ENCODE measurements around the gene INPP5A.

DNA sequence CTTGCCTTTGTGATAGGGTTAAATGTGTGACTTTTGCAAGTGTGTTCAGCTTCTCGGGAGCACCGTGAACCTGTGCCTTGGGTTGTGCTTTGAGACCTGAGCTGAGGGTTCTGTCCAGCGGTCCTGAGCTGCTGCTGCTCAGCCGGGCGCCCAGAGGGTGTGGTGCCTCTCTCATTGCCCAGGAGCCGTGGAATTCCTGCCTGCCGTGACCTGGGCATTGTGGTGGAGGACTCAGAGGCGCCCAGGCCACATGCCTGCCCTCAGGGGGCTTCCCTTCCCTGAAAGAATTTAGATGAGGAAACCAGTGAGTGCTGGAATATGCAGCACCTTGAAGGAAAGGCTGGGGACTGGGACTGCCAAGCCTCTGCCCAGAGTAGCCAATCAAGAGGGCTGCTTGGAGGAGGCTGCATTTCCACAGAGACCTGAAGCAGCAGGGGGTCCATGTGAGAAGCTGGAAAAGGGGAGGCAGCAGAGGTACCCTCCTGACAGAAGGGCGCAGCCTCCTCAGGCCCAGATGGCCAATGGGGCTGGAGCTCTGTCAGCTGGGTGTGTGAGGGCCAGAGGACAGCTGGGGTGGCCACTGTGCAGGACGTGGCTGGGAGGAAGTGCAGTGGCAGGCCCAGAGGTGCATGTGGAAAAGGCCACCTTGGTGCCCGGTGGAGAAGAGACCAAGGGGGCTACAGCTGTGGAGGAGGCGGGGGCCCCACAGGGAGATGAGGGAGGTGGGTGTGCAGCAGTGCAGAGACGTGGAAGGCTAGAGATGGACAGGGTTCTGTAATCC lies 141.0 kb downstream of the INPP5A start:
- no peak for TF ChIP-seq ETV6 (conservative IDR thresholded peaks at IDR 0.05 in 1 of 2, IDR thresholded peaks at IDR 0.05 in 1 of 2; ENCODE audit: borderline replicate concordance in 1 of 2, low read depth in 1 of 2)
- TF ChIP-seq, protein P1, sequence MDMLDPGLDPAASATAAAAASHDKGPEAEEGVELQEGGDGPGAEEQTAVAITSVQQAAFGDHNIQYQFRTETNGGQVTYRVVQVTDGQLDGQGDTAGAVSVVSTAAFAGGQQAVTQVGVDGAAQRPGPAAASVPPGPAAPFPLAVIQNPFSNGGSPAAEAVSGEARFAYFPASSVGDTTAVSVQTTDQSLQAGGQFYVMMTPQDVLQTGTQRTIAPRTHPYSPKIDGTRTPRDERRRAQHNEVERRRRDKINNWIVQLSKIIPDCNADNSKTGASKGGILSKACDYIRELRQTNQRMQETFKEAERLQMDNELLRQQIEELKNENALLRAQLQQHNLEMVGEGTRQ (IDR thresholded peaks at IDR 0.05; ENCODE audit: borderline replicate concordance, low read depth, low read length), result no peak
- TF ChIP-seq POLR2A (IDR thresholded peaks at IDR 0.05; ENCODE audit: low read depth, low read length), result no peak
- TF ChIP-seq EP300 (IDR thresholded peaks at IDR 0.05; ENCODE audit: borderline replicate concordance in 1 of 2, control insufficient read depth in 1 of 2, low read depth in 2 of 2, low read length in 2 of 2), result no peak
- no peak for TF ChIP-seq SP1 (IDR thresholded peaks at IDR 0.05; ENCODE audit: low read depth, low read length)

Data from GM12878 (cell line).